Stimulated activated CD4-positive, alpha-beta T cell treated with anti-CD3 and anti-CD28 coated beads, TNF-alpha, amount 100 ng/mL, for 48 hours (primary cell): ENCODE results near the gene TSPAN3.

Experiments
- DNase-seq, 3 donors: peaks; one replicate each; pipeline ENCODE4 v3.0.0-alpha.2; 2020; ENCODE audit warnings: low read depth in 3 of 3

The TSPAN3 gene

DNA sequence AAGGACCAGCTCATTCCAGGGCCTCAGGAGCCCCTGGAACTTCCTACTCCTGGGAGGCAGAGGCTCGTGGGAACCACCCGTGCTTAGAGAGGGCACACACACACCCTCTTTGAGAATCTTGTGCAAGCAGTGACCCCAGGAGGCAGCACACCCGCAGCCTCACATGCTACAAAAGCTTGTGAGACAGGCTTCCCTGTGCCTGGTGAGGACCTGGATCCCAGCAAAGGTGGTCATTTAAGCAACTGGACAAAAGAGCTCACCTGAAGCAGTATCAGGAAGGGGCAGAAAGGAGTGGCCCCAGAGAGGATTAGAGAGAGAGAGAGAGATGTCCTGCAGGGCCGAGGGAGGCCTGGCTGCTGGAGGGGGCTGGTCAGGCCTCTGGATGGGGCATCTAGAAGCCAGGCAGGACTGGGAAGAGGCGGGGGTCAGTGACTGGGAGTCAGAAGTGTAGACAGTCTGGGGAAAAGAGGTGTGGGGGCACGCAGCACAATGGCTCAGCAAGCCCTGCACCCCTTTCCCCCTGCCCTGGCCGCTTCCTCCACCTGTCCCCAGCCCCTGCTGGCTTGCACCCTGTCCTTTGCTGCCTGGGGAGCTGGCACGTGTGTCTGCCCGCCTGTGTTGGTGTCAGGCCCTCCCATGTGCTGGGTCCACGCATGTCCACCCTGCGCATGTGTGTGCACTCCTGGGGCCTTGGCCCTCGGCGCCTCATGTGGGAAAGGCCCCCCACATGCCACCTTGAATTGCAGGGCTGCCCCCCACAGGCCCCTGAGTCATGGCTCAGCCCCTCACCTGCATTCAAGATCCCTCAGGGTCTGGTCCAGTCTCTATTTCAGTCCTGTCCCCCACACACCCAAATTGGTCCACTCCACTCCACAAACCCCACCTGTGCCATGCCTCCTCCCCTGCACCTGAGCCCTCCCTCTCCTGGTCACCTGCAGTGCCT lies 36.9 kb downstream of the TSPAN3 start:
- DNase-seq = no peak

DNA sequence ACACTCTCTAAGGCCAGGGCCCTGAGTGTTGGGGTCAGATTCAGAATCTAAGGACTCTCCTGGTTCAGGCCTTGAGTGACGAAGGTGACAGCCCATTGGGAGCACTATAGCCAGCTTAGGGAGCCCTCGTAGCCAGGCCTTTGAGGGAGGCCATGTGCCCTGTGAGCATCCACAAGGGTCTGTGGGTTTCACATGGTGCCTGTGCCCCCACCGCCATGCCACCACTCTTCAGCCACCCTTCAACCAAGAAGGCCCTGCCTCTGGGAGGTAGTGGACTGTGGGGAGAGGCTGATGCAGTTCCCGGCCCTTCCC lies 37.5 kb downstream of the TSPAN3 start:
- no peak for DNase-seq

GRCh38 chr15:77032647-77033416 lies 38.1 kb downstream of the TSPAN3 start:
- DNase-seq = no peak

DNA sequence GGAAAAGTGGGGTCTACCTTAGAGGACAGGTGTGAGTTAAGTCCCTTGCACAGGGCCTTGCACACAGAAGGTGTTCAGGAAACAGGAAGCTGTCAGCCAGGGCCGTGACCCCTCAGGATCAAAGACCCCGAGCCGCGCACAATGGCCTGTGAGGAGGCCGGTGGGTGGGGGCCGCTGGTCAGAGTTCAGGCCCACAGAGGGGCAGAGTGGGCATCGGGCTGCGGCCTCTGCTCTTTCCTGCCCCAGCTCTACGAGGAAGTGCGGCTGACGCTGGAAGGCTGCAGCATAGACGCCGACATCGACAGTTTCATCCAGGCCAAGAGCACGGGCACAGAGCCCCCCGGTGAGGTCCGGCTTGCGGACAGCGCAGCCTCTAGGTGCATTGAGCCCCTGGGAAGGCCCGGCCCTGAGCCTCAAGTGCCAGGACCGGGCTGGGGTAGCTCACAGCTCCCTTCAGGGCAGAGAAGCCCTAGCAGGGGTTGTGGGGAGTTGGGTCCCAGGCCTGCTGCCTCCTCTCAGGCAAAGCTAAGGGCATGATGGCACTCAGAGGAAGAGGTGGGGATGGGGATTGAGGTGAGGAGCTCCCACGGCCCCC lies 38.8 kb downstream of the TSPAN3 start:
- DNase-seq = no peak

DNA sequence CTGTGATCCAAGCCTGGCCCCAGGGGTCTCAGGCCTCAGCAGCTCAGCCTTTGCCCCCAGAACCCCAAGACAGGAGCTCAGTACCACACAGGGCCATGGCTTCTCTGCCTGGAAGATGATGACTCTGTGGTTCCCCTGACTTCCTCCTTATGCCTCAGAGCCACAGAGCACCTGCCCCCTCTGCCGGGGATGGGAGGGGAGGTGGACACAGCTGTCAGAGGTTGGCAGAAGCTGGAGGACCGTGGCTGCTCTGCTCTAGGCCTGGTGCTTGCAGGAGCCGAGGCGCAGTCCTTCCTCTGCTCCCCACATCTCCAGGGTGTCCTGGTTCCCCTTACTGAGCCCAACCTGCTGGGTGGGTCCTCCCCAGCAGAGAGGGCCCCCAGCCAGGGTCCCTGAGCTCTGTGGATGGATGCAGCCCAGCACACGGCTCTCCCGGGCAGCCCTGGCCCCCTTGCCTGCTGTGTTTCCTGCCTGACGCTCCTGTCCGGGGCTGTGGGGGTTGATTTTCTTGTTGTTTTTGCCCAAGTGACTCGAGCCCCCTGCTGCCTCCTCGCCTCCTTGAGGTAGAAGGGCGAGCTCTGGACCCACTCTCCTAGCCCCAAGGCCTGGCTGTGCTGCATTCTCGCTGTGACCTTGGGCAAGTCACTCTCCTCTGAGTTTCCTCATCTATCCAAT lies 39.4 kb downstream of the TSPAN3 start:
- DNase-seq = no peak

DNA sequence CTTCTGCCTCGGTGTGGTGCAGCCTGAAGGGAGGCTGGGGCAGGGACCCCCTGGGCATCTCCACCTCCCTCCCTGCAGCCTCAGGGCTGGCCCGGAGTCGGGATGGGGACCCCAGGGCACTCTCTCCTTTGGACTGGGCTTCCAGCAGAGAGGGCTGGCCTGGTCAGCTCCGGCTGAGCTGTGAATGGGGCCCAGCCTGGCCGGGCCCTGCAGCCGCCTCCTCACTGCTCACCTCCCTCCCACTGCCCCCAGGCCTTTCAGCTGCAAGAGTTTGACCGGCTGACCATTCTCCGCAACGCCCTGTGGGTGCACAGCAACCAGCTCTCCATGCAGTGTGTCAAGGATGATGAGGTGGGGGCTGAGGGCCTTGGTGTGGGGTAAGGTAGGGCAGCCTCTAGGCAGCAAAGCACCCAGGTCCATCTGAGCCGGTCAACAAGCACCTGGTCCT lies 40.0 kb downstream of the TSPAN3 start:
- no peak for DNase-seq

- no peak for DNase-seq
These were observed 40.6 kb downstream of the TSPAN3 start for GRCh38 chr15:77030048-77030927.

GRCh38 chr15:77029166-77030047 lies 41.5 kb downstream of the TSPAN3 start:
- DNase-seq = no peak

GRCh38 chr15:77028451-77029165 lies 42.3 kb downstream of the TSPAN3 start:
- no peak for DNase-seq

DNA sequence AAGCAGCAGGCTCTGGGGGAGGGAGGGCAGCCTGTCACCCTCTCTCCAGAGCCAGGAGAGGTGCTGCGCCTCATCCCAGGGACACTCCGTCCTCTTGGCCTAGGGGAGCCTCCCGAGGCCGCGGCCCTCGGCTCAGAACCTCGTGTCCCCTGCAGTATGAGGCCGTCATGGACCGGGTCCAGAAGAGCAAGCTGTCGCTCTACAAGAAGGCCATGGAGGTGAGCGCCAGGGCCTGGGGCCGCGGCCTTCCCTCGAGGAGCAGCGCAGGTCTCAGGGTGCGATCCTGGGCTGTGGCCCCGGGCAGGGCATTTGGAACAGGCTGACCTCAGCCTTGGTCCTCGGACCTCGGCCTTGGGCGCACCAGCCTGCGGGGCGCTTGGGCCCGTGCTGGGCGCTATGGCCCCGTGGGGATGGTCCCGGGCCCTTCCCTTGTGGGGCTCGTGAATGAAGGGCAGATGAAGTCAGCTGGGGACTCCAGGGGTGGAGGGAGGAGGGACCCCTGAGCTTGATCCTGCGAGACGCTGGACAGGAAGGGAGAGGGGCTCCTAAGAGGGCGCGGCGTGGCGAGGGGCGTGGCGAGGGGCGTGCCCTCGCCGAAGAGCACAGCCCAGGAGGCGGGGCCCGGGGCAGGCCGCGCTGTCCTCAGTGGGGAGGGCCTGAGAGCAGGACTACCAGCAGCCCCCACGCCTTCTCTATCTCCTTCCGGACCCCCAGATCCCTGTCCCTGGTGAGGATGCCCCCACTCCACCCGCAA lies 43.0 kb downstream of the TSPAN3 start:
- DNase-seq = no peak

DNA sequence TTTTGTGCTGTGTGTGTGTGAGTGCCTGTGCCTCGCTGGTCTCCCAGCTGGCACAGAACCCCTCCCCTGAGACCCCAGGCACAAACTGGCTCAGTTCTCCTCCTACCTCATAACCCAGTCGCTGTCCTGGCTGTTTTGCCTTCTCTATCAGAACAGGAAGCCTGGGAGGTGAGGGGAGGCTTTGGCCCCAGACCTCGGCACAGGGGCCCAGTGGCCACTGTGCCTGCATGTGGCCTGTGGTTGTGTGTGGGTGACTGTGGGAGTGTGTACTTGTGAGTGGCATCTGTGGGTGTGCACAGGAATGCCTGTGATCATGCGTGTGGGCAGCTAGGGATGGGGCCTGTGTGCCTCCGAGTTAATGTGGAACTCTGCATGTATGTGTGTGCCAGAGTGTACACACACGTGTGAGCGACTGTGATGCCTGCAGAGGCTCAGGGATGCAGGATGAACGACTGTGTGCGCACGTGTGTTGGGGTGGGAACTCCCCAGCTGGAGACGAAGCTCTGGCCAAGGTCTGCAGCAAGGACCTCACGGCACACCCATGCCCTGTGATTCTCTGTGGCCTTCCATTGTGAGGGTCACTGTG lies 43.7 kb downstream of the TSPAN3 start:
- no peak for DNase-seq

DNA sequence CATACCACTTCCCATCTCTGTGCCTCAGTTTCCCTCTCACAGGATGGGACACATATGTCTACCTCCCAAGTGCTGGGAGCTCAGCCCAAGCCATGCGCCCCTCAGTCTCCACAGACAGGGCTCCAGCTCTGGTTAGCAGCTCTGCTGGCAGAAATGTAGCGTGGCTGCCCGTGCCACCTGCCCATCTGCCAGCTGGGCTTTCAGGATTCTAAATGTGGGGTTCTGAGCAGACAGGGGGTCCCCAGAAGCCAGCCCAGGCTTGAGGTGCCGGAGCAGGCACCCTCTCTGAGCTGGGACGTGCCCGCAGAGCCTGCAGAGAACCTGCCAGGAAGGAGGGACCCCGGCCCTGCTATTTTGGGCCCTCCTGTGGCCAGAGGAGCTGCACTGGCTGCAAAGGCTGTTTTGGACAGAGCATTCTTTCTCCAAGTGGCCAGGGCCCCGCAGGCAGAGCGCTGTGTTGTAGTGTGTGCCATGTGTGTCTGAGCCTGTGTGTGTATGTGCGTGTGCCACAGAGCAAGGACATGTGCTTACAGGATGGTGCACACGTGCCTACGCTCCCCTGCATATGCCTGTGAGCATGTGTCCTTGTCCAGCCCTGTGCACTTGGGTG lies 44.3 kb downstream of the TSPAN3 start:
- no peak for DNase-seq

DNA sequence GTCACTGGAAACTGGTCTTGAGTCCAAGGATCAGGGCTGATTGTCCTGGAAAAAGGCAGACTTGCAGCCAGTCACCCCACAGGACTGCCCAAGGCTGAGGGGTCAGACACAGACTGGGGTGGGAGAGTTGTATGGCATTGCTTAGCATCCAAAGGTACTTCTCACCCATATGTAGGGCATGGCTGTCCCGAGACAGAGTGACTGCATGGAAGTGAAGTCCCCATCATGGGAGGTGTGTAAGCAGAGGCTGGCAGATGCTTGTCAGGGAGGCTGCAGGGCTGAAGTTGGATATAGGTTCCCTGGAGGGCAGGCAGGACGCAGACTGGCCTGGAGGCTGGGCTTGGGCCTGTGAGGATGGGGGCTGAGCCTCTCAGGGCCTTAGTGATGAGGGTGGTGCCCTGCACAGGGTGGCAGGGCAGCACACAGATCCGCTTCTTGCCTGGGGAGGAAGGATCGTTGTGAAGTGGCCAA lies 44.9 kb downstream of the TSPAN3 start:
- DNase-seq = no peak

GRCh38 chr15:77025083-77025901 lies 45.6 kb downstream of the TSPAN3 start:
- DNase-seq = no peak

DNA sequence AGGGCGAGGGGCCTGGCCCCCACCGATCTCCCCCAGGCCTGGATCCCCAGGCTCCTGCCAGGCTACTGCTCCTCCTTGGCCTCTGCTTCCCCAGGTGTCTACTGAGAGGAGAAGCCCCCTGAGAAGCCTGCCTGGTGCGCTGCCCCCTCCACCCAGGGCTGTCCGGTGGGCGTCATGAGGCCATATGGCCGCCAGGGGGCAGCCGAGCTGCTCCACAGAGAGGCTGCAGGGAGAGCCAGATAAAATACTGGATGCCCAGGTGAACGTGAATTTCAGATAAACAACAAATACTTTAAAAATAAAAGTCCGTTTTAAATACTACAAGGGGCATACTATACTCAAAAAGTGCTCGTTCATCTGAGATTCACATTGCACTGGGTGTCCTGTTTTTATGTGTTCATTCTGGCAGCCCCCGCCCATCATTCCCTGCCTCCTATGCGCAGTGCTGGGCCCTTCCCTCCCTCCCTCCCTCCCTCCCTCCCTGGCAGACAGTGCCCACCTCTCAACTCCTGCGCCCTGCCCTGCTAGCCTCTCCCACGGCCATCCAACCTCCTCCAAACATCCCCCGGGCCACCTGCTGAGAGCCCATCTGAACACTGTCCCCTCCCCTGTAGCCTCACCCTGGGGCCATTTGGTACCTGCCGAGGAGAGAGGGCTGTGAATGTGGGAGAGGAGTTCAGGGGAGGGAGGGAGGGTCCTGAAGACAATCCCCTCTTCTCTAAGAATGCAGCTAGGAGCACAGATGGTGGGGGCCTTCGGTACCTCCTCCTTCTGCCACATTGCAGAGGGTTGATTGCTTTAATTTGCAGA lies 46.4 kb downstream of the TSPAN3 start:
- peak; percentile 34 to 58 (median 53) for DNase-seq
